Fibroblast of skin of left quadriceps (primary cell): ENCODE results near the gene TXNRD3.

ENCODE experiments used
- DNase-seq, 2 experiments: peaks; one replicate each; pipeline ENCODE4 v3.0.0-alpha.2; 2013; ENCODE audit warnings: low read depth in 2 of 2

Gene TXNRD3

DNA sequence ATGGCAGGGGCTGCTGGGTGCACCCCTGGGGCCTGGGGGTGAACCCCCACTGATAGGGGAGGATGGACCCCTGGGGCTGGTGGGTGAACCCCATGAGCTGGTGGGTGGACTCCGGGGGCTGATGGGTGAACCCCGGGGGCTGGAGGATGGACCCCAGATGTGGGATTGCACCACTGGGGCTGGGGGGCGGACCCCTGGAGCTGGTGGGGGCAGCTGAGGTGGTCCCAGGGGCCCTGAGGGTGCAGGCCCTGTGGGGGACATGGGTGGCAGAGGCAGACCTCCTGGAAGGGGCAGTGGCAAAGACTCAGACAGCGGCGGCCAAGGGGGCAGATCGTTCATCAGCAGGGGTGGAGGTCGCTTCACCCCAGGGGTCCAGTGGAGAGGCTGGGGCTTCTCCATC, 17.4 kb upstream of the TXNRD3 start:
- DNase-seq: no peak

DNA sequence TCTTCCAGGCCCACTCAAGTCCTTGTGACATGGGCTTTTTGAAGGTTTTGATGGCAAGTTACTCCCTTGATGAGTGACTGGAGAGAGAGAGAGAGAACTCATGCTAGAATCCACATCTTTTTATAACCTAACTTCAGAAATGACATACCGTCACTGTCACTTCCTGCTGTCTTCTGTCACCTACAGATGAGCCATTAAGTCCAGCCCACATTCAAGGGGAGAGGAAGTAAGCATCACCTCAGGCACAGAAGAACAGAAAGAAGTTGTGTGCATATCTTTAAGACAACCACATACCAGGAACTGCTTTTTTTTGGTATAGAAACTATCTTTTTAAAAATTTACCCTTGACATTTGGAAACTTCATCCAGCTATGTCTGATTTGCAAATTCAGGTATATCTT, 16.6 kb upstream of the TXNRD3 start:
- no peak for DNase-seq

DNA sequence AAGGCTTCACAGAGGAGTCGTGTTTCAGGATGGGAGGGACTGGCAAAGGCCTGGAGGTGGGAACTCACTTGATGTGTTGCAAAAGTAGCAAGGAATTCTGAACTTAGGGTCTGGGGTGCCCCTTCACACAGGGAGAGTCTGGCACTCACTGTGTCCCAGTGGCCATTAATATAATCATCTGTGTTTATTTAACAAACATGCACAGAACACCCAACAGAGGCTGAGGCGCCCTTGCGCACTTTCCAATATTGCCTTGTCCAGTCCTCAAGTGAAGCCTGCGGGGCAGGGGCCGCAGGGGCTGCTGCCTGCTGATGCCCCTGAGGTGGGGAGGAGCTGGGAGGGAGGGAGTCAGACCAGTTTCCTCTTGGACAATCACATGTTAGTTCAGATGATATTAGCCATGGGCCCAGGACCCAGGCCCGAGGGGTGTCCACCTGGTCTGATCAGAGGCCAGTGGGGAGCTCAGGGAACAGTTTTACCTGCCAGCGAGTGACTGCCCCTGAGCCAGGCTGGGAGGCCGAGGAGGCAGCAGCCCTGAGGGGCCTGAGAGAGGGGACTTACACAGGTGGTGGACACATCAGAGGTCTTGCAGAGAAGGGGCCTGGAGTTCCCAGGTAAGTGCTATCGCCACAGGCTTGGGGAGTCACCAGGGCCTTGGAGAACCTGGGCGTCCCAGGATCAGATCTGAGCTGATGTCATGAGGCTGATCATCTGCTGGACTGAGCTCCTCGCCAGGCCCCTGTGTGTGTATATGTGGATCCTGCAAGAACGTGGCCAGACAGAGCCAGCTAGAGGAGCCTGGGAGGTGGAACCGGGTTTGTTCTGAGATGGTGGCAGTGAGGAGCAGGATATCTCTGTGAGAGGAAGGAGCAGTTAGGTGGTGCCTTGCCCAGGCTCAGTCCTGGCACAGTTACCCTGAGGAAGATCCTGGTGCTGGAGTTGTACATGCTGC, 13.8 kb upstream of the TXNRD3 start:
- no peak for DNase-seq

DNA sequence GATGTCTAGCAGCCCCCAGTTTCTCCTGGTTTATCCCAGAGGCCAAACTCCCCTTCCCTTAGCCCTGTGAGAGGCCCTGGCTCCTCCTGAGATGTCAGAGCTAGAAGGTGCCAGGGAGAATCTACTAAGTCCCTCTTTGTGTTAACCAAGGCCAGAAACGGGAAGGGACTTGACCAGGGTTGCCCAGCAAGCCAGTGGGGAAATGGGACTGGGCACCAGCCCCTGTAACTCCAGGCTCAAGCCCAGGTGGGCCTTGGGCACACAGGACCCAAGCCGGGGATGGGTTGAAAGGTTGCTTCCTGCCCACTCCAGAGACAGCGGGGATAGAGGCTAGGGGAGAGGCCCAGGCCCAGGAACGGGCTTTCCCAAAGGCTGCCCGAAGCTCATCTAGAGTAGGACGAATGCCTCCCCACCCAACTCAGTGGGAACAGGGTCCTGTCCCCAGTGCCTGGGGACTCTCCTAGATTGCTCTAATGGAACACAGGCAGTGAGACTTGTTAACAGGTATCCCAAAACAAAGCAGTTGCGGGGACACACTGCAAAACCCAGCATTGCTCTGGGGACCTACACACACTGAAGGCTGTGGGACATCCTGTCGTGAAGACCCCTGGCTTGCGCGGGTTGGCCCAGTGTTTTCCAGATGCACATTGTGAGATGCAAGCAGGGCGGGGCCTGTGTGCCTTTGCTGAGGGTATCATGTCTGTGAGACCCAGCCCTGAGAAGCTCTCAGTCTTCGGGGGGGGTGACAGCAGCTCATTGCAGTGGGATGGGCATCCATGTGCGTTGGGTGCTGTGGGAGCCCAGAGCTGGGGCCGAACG, 12.9 kb upstream of the TXNRD3 start:
- no peak for DNase-seq

DNA sequence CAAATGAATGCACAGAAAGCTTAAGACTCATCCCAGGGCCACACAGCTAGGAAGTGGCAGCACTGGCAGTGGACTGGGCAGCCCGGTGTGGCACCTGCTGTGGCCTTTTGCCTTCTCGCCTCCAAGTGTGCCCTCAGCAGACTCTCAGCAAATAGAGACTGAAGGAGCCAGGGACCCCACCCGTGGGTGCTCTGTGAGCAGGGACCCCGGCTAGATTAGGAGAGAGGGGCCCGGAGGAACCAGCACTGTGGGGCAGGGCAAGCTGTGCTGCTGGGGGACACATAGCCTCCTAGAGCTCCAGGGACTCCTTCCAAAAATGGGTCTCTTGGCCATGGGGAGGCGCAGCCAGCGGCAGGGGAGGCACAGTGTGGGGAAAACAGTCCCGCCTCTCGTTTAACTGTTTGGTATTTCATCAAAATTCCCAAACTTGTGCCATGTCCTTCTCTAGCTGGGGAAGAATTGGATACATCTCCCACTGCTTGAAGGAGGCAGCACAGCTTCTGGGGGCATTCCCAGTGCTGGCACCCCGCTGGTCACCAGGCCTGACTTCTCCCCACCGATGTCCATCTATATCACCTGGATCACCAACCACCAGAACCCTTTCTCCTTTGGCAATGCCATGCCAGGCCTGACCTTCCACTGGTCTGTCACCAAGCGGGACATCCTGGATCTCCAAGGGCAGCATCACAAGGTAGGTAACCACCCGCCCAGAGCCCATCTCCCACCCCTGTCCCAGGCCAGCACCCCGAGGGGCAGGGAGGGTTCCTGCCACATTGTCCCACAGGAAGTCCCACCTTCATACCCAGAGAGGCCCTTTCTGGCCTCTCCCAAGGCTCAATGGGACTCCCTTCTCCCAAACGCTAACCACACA, 12.0 kb upstream of the TXNRD3 start:
- no peak for DNase-seq

DNA sequence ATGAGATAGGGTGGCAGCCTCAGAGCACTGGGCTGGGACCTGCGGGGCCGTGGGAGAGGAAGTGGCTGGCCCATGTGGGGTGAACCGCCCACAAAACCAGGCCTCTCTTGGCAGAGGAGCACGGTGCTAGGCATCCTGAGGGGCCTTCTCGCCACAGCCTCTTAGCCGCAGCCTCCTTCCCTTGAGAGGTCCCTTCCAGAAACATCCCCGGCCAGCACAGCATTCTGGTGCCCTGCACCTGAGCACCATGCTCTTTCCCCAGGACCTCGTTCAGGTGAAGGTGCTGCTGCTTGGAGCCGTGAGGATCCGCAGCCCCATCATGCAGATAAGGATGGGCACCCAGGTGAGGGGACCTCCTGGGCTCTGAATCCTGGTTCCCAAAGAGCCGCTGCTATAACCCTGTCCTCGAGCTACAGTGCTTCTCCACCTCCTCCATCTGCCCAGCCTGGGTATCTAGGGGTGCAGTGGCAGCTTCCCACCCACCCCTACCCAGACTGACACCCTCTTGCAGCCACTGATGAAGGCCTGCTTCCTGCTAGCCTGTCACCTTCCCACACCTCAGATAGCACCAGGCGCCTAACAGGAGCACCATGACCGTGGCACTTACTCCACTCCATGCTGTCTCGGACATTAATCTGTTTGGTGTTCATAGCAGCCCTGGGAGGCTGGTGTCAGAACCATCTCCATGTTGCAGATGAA, 11.2 kb upstream of the TXNRD3 start:
- no peak for DNase-seq

DNA sequence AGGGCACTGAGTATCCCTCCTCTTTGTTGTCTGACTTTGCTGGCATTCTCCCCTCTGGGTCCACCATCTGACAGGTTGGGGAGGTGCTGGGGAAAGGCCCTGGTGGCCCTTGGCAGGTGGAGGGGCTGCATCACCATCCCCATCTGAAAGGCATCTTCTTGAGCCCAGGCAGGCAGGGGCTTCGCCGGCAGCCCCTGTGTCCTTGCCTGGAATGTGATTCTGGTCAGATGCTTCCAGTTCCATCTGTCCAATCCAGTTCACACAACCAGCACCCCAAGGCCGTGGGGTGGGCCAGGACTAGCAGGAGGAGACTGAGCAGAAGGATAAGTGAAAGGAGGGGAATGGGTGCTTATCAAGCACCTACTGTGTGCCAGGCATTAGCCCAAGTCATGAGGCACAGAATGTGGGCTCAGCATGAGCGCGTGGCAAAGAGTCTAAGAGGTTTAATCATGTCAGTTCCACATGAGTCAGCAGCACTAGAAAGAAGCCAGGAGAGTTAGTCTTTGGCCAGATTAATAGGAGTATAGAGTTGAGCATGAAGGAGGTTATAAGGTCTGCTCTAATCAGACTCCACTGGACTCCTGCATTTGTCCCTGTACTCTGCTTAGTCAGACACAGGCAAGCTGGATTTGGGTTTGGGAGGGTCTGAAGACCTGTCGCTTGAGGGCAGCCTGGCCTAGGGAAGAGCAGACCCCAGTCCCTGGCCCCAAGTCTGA, 10.5 kb upstream of the TXNRD3 start:
- DNase-seq: no peak

DNA sequence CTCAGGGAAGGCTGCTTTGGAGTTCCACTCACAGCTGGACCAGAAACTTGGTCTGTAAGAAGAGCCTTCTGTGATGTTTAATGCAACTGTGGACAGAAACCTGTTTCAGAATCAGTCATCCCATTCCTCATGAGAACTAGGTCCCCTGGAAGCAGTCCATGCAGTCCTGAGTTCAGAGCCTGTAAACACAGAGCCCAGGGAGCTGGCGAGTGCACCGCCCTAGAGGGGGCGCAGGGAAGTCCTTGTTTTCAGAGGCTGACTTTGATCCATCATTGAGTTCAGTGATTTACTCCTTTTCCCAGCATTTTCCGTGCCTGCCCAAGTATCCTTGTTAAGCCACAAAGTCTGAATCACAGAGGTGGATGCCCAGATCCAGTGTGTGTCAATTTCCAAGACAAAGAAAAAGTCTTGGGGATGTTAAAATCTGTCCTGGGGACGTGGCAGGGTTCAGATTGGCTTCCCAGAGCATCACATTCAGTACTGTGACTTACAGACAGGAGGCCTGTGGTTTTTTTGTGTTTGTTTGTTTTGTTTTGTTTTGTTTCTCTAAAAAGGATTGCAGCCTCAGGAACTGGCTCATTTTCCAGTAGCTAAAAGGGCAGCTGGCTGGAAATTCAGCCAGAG, 9.8 kb upstream of the TXNRD3 start:
- no peak for DNase-seq

DNA sequence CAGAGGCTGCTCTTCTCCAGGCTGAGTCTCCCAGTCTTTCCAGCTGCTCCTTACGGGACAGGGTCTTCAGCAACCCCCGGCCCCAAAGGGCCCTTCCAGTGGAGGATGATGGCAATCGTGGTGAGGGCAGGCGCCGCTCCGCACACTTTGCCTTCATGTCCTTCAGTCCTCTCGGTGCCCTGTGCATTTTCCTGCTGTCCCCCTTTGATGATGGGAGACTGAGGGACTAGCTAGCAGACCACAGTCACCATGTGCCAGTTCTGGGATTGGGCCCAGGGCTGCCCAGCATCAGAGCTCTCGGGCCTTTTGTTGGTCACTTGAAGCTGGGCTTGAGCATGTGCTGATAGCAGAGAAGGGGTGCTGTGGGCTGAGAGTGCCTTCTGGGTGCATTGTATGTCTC, 8.8 kb upstream of the TXNRD3 start:
- DNase-seq: no peak

DNA sequence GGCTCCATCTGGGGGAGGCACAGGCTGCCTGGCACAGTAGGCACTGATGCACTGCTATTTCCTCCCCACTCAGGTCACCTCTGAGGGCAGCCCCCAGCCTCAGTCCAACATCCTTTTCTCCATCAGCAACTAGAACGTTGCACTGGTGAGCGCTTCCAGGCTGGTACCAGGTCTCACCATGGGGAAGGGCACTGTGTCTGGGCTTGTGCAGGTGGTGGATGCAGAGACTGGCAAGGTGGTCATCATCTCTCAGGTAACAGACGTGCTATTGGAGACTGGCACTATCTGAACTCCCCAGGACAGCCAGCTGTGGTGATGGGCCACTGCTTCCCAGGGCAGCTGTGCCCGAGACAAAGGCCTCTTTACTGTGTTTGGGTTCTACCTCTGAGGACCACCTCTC, 8.3 kb upstream of the TXNRD3 start:
- no peak for DNase-seq

DNA sequence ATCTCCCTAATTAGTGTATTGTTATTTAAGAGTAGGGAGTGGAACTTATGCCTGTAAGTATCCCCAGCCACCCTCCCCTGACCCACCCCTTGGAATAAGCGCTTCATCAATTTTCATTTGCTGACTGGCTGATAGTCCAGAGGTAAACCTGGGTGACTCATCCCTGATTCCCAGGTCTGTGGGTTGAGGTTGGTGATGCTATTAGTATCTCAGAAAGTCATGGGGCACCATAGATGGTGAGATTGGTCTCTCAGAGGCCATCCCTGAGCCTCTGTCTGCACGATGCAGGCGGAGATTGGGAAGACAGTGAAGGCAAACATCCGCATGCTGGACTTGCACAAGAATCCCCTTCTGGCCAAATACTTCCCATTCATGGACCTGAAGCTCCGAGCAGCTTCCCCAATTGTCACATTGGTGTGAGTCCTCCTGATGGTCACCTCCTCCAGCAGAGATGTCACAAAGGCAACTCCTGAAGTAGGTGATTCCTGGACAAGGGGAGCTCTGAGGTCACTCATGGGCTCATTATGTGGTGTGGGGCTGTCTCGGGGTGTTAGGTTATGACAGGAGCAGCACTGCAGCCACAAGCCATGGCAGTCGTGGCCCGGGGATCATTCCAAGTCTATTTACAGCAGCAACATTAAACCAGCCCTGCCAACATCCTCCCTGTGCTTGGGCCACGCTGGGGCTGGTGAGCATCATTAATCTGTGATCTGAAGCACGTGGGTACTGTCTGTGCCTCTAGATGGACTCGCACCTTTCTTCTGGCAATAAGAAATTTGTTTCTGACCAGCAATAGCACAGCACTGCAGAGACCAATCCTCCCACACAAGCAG, 6.8 kb upstream of the TXNRD3 start:
- no peak for DNase-seq

DNA sequence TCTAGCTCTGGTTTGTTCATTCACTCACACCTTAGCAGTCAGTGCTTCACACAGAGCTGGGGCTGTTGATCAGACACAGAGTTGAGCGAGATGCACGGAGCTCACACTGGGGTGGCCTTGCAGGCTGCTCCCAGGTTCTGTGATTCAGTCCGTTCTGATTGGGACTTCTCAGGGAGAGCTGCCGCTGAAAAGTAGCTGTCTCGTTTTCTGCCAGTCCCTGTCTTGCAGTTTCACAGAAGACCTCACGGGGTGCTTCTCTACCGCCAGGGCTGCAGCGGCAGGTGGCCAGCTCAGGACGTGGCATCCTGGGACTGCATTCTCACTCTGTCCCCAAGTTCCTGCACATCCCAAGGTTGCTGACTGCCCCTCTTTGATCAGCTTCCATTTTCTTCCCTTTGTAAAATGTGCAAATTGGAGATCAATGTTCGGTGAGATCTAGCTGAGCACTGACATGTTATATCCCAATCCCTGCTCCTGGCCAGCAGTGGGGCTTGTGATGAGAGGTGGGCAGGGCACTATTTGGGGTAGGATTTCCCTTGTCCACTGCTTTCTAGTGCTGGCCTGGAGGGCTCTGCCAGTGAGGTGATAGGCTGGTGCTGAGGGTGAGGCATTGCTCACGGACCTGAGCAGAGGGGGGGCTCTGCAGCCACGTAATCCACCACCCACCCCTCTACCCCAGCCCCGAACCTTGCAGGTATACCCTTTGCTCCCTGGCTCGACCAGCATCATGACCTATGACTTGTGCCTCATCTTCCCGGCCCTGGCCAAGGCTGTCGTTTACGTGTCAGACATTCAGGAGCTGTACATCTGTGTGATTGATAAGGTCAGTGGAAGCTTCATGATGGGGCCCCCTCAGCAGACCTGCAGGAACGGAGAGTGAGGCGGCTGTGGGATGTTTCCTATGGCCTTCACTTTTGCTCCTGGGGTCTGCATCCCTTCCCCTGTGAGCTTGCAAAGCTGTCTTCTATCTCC, 5.3 kb upstream of the TXNRD3 start:
- no peak for DNase-seq

DNA sequence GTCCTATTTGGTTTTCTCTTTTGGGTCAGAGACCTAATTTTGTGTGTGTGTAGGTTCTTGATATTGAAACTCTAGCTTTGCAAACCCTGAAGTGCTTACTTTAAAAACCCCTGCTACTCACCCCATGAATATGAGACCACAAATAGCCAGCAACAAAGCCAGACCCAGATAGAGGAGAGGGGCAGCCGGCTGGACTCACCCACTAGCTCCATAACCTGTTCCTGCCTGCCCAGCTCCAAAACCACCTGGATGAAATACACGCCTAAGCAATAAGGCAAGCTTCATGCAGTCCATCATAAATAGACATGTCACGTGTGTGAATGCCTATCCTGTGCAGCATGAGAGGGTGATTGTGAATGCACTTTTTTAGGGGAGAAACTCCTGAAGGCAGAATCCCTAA, 3.7 kb upstream of the TXNRD3 start:
- DNase-seq: no peak

DNA sequence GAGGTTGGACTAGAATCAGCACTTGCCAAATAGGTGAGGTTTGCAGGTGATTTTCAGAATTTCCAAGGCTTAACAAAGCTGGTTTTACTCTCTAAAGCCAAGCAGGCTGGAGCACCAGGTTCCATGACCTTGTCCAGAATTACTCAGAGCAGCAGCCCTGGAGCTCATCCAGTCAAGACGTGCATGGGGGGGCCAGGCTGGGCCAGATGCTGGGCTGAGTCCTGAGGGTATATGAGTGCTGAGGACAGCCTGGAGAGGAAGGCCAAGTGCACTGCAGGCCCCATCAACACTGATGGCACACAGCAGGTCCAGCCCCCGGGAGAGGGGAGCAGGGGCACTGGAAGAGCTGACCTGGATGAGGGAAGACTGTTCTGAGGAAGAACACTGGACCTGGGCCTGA, 3.0 kb upstream of the TXNRD3 start:
- no peak for DNase-seq

DNA sequence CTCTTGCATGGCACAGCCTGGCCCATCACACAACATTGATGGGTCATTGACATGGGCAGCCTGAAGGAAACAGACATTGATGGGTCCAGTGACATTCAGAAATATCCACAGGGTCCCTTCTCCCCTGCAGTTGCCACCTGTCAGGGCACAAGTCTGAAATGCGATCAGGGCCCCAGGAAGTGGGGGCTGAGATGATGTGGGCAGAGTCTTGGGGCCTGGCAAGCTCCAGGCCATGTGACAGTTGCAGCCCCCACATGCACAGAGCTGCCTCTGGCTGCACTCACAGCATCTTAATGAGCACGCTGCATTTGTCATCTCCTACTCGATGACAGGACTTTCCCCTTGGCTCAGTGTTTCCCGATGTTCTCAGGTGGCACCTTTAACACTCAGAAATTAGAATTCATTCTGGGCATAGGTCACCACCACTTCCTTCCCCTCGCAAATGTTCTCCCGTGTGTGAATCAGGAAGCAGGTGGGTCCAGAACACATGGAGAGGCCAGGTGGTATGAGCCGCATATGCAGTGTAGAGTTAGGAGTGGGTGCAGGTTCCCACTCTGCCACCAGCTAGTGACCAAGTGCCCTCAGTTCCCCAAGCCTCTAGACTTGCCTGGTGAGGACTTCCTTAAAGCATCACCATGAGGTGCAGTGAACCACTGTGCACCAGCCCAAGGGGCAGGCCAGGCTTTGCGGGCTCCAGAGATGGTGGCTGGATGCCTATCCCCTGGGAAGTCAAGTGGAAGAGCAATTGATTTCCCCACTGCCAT, 1.6 kb upstream of the TXNRD3 start:
- no peak for DNase-seq

DNA sequence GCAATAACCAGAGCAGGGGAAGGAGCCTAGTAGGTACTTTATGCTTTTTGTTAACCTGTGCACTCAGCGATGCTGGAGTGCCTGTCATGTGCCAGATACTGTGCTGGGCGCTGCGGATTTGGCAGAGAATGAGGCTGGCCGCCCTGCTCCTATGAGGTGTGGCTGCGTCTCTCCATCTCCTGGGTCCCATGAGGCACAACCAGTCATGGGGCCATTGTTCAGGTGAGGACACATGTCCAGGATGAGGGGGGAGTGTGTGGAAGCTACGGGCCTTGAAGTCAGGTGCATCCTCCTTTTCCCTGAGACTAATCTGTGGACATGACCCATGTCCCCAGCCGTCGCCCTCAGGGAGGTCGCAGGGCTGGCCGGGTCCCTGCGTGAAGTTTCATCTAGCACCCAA, 963 bp upstream of the TXNRD3 start:
- no peak for DNase-seq

DNA sequence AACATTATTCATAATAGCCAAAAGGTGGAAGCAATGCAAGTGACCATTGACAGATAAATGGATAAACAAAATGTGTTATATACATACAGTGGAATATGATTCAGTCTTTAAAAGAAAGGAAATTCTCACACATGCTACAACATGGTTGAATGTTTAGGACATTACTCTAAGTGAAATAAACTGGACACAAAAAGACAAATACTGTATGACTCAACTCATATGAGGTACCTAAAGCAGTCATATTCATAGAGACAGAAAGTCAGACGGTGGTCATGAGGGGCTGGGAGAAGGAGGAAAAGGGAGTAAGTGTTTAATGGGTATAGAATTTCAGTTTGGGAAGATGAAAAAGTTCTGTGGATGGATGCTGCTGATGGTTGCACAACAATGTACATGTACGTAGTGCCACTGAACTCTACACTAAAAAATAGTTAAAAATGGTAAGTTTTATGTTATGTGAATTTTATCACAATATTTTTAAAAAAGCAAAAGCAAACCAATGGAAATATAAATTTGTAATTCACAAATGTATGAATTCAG, 5.3 kb downstream of the TXNRD3 start:
- DNase-seq: no peak
